Measurements from ENCODE around the gene KCTD8.
A peak's percentile ranks its signal among the peaks of the same experiment; 100 is the strongest.

The KCTD8 gene

GRCh38 chr4:44160776-44161367 is 287.7 kb downstream of the KCTD8 start:
- H3K9me3 Mint-ChIP-seq, result peaks cover 8 to 10% of the 10 kb centered on the region in 2 donors
- no peaks in the 10 kb centered on the region for H3K27me3 Mint-ChIP-seq
- no peak overlapping the region for H3K4me3 Mint-ChIP-seq
- no peak overlapping the region for H3K27ac Mint-ChIP-seq
- DNase-seq (no peak), ATAC-seq (no peak)
- no peaks in the 10 kb centered on the region for H3K4me1 Mint-ChIP-seq

- H3K9me3 Mint-ChIP-seq, result peaks cover 4 to 8% of the 10 kb centered on the region in 2 donors
- H3K27me3 Mint-ChIP-seq, result no peaks in the 10 kb centered on the region
- no peak for DNase-seq
- ATAC-seq, result no peak
- H3K4me3 Mint-ChIP-seq, result no peak overlapping the region
- no peaks in the 10 kb centered on the region for H3K4me1 Mint-ChIP-seq
- no peak overlapping the region for H3K27ac Mint-ChIP-seq
Measured at GRCh38 chr4:44159991-44160390, 288.6 kb downstream of the KCTD8 start.

- Mint-ChIP-seq H3K9me3 (peaks cover 3 to 8% of the 10 kb centered on the region in 2 donors), H3K4me1 (no peaks in the 10 kb centered on the region), H3K27ac (no peak overlapping the region), H3K4me3 (no peak overlapping the region), H3K27me3 (no peaks in the 10 kb centered on the region)
- DNase-seq (no peak), ATAC-seq (no peak)
Measured at GRCh38 chr4:44157611-44158277, 290.9 kb downstream of the KCTD8 start.

- no peaks in the 10 kb centered on the region for H3K4me1 Mint-ChIP-seq
- H3K27ac Mint-ChIP-seq, result no peak overlapping the region
- H3K9me3 Mint-ChIP-seq, result peaks cover 7 to 10% of the 10 kb centered on the region in 2 donors
- H3K4me3 Mint-ChIP-seq, result no peak overlapping the region
- ATAC-seq (no peak), DNase-seq (no peak)
- no peaks in the 10 kb centered on the region for H3K27me3 Mint-ChIP-seq
Measured at GRCh38 chr4:44150091-44150576, 298.5 kb downstream of the KCTD8 start.

GRCh38 chr4:44149282-44149681 is 299.3 kb downstream of the KCTD8 start:
- DNase-seq (no peak), ATAC-seq (no peak)
- H3K4me1 Mint-ChIP-seq, result no peaks in the 10 kb centered on the region
- peaks cover 7 to 10% of the 10 kb centered on the region in 2 donors for H3K9me3 Mint-ChIP-seq
- no peaks in the 10 kb centered on the region for H3K27me3 Mint-ChIP-seq
- H3K27ac Mint-ChIP-seq, result peak overlapping the region in 1 of 2 donors; percentile 79
- no peak overlapping the region for H3K4me3 Mint-ChIP-seq

GRCh38 chr4:44147571-44148075 is 301.0 kb downstream of the KCTD8 start:
- DNase-seq (no peak), ATAC-seq (no peak)
- Mint-ChIP-seq H3K9me3 (peaks cover 7 to 10% of the 10 kb centered on the region in 2 donors), H3K27me3 (no peaks in the 10 kb centered on the region), H3K4me3 (no peak overlapping the region), H3K4me1 (no peaks in the 10 kb centered on the region), H3K27ac (no peak overlapping the region)

GRCh38 chr4:44146516-44146915 is 302.1 kb downstream of the KCTD8 start:
- DNase-seq, result no peak
- no peak for ATAC-seq
- H3K4me3 Mint-ChIP-seq, result no peak overlapping the region
- peaks cover 7 to 10% of the 10 kb centered on the region in 2 donors for H3K9me3 Mint-ChIP-seq
- H3K4me1 Mint-ChIP-seq, result no peaks in the 10 kb centered on the region
- no peak overlapping the region for H3K27ac Mint-ChIP-seq
- H3K27me3 Mint-ChIP-seq, result no peaks in the 10 kb centered on the region

- no peak for DNase-seq
- peaks cover 4 to 9% of the 10 kb centered on the region in 2 donors for H3K9me3 Mint-ChIP-seq
- H3K4me3 Mint-ChIP-seq, result no peak overlapping the region
- no peaks in the 10 kb centered on the region for H3K4me1 Mint-ChIP-seq
- ATAC-seq, result no peak
- no peaks in the 10 kb centered on the region for H3K27me3 Mint-ChIP-seq
- H3K27ac Mint-ChIP-seq, result no peak overlapping the region
Measured at GRCh38 chr4:44145868-44146267, 302.7 kb downstream of the KCTD8 start.

GRCh38 chr4:44132526-44132925 is 316.1 kb downstream of the KCTD8 start:
- Mint-ChIP-seq H3K4me1 (no peaks in the 10 kb centered on the region), H3K4me3 (no peak overlapping the region), H3K9me3 (peaks cover 17 to 36% of the 10 kb centered on the region in 2 donors), H3K27me3 (no peaks in the 10 kb centered on the region), H3K27ac (no peak overlapping the region)
- DNase-seq, result no peak
- ATAC-seq, result no peak

Measured in stimulated activated naive CD8-positive, alpha-beta T cell treated with anti-CD3 and anti-CD28 coated beads, Interleukin-15, amount 100 ng/mL, for 72 hours (primary cell).